ENCODE data around the gene MGAT4C.

- TF ChIP-seq CTCF (IDR thresholded peaks at IDR 0.05), result no peak
- no peak for TF ChIP-seq POLR2A (IDR thresholded peaks at IDR 0.05)
Observed at GRCh38 chr12:86137936-86138335, 118.3 kb downstream of the MGAT4C start.

Measured in adrenal gland (tissue), 5 donors.